MCF 10A (cell line): ENCODE measurements around the gene APIP. TPM values are rescaled to one million over a fixed set of nuclear protein-coding genes. Genes with fewer than 3 reads are reported as not detected.

Experiments used
- BruUV-seq: library from RNA; stranded (reverse); fragments of 400-500 nt; replicated peaks from 2 replicates; lab custom pipeline; 2021; lab: Mats Ljungman, UMichigan
- CTCF ChIA-PET: fragments of 300-600 bp; sonication (Branson Sonifier 250); formaldehyde crosslinking; extraction: SDS; loops from one replicate; lab custom pipeline; 2021; ENCODE audit warnings: antibody characterized with exemption, inconsistent platforms; lab: Yijun Ruan, JAX
- POLR2A ChIA-PET: fragments of 300-600, 350-650 bp; sonication (Branson Sonifier 250); formaldehyde crosslinking; extraction: SDS; loops from one replicate; lab custom pipeline; 2020; ENCODE audit warnings: antibody characterized with exemption, inconsistent platforms; lab: Yijun Ruan, JAX
- DNase-seq: peaks from one replicate; pipeline ENCODE4 v3.0.0-alpha.2; 2018; ENCODE audit not compliant: unreplicated experiment
- H3K27ac Mint-ChIP-seq: one replicate; pipeline ENCODE4 v1.8.0; 2022; ENCODE audit warnings: mild to moderate bottlenecking, low read depth, mixed read lengths; ENCODE audit not compliant: unreplicated experiment
- H3K27me3 Mint-ChIP-seq: one replicate; pipeline ENCODE4 v1.8.0; 2022; ENCODE audit warnings: mixed read lengths; ENCODE audit not compliant: insufficient read depth, unreplicated experiment
- H3K36me3 Mint-ChIP-seq: one replicate; pipeline ENCODE4 v1.8.0; 2022; ENCODE audit warnings: mild to moderate bottlenecking, moderate library complexity, mixed read lengths; ENCODE audit not compliant: insufficient read depth, unreplicated experiment
- H3K4me1 Mint-ChIP-seq: one replicate; pipeline ENCODE4 v1.8.0; 2022; ENCODE audit warnings: mixed read lengths; ENCODE audit not compliant: insufficient read depth, unreplicated experiment
- H3K4me3 Mint-ChIP-seq: one replicate; pipeline ENCODE4 v1.8.0; 2022; ENCODE audit warnings: mild to moderate bottlenecking, moderate library complexity, mixed read lengths; ENCODE audit not compliant: unreplicated experiment
- H3K9me3 Mint-ChIP-seq: one replicate; pipeline ENCODE4 v1.8.0; 2022; ENCODE audit warnings: mixed read lengths; ENCODE audit not compliant: unreplicated experiment
- CTCF ChIP-seq: fragments of 200-600 bp; IDR thresholded peaks from one replicate; pipeline ENCODE4 v1.8.0; 2022; ENCODE audit warnings: antibody characterized with exemption, mild to moderate bottlenecking; ENCODE audit not compliant: unreplicated experiment
- intact Hi-C: fragments of 100-400 bp; cut with micrococcal nuclease; formaldehyde crosslinking; loops from 2 replicates; pipeline ENCODE4 v1.14.1; 2022
- total RNA-seq: library from RNA; stranded (reverse); gene quantifications from 2 replicates; pipeline ENCODE4 v1.2.3, GENCODE V29; 2022

The APIP gene
- total RNA-seq, 1 experiment from 2014 or later = 36.9 TPM

- Mint-ChIP-seq H3K9me3 (no peaks in the 10 kb centered on the region), H3K36me3 (no peaks in the 10 kb centered on the region), H3K4me3 (no peak overlapping the region), H3K27ac (no peak overlapping the region), H3K4me1 (peaks cover 12% of the 10 kb centered on the region), H3K27me3 (no peaks in the 10 kb centered on the region)
- ChIA-PET CTCF (interaction anchor here (0.5 to 1.3 kb wide), 5 partner anchors 10 to 871 kb away, joined by 3 to 4 read pairs (median 3); no protein-coding TSS in a partner anchor), POLR2A (no interaction called here)
- DNase-seq = peak; percentile 14
- TF ChIP-seq CTCF = no peak
- no TSS peak for BruUV-seq
- intact Hi-C loops = no loop called here
Measured at GRCh38 chr11:34869425-34869824, 46.8 kb downstream of the APIP start.

DNA sequence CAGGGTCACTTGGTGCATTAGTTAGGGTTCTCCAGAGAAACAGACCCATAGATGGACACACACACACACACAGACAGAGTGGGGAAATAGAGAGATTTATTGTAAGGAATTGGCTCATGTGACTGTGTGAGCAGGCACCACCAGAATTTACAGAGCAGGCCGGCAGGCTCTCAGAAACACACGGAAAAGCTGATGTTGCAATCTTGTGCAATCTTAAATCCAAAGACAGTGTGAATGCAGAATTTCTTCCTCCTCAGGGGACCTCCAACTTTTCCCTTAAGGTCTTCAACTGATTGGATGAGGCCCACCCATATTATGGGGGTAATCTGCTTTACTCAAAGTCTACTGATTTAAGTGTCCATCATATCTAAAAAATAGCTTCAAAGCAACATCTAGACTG is 49.8 kb downstream of the APIP start:
- Mint-ChIP-seq H3K36me3 (no peaks in the 10 kb centered on the region), H3K4me3 (no peak overlapping the region), H3K4me1 (peaks cover 12% of the 10 kb centered on the region), H3K9me3 (no peaks in the 10 kb centered on the region), H3K27me3 (no peaks in the 10 kb centered on the region), H3K27ac (no peak overlapping the region)
- ChIA-PET POLR2A (interaction anchor here (1.0 kb wide), 1 partner anchor 9 kb away, joined by 3 read pairs; no protein-coding TSS in a partner anchor), CTCF (interaction anchor here (0.6 to 1.2 kb wide), 2 partner anchors 24 to 664 kb away, joined by 3 read pairs; no protein-coding TSS in a partner anchor)
- intact Hi-C loops = no loop called here
- BruUV-seq = no TSS peak
- TF ChIP-seq CTCF = no peak
- DNase-seq = peak; percentile 47

GRCh38 chr11:34865261-34865660 is 50.9 kb downstream of the APIP start:
- ChIA-PET CTCF (interaction anchor here (1.1 kb wide), 1 partner anchor 93 kb away, joined by 4 read pairs; no protein-coding TSS in a partner anchor), POLR2A (interaction anchor here (1.0 to 1.1 kb wide), 2 partner anchors 8 to 9 kb away, joined by 4 to 5 read pairs; no protein-coding TSS in a partner anchor)
- H3K4me3 Mint-ChIP-seq = no peak overlapping the region
- no peak overlapping the region for H3K27ac Mint-ChIP-seq
- no TSS peak for BruUV-seq
- H3K4me1 Mint-ChIP-seq = peaks cover 12% of the 10 kb centered on the region
- no peaks in the 10 kb centered on the region for H3K9me3 Mint-ChIP-seq
- peak; percentile 5 for DNase-seq
- intact Hi-C loops = no loop called here
- no peaks in the 10 kb centered on the region for H3K27me3 Mint-ChIP-seq
- no peak for TF ChIP-seq CTCF
- no peaks in the 10 kb centered on the region for H3K36me3 Mint-ChIP-seq

GRCh38 chr11:34864424-34864823 is 51.8 kb downstream of the APIP start:
- CTCF ChIA-PET = interaction anchor here (0.5 to 1.1 kb wide), 2 partner anchors 25 to 92 kb away, joined by 4 read pairs; no protein-coding TSS in a partner anchor
- intact Hi-C loops = no loop called here
- H3K9me3 Mint-ChIP-seq = no peaks in the 10 kb centered on the region

More at GRCh38 chr11:34864424-34864823, 51.8 kb downstream of the APIP start:
- BruUV-seq = no TSS peak
- Mint-ChIP-seq H3K4me1 (peaks cover 19% of the 10 kb centered on the region), H3K36me3 (no peaks in the 10 kb centered on the region), H3K27me3 (no peaks in the 10 kb centered on the region), H3K4me3 (no peak overlapping the region), H3K27ac (no peak overlapping the region)
- POLR2A ChIA-PET = interaction anchor here (1.0 to 1.1 kb wide), 2 partner anchors 9 kb away, joined by 4 to 5 read pairs; no protein-coding TSS in a partner anchor
- no peak for TF ChIP-seq CTCF
- no peak for DNase-seq
